ENCODE results near the gene HMG20A.

HMG20A gene

DNA sequence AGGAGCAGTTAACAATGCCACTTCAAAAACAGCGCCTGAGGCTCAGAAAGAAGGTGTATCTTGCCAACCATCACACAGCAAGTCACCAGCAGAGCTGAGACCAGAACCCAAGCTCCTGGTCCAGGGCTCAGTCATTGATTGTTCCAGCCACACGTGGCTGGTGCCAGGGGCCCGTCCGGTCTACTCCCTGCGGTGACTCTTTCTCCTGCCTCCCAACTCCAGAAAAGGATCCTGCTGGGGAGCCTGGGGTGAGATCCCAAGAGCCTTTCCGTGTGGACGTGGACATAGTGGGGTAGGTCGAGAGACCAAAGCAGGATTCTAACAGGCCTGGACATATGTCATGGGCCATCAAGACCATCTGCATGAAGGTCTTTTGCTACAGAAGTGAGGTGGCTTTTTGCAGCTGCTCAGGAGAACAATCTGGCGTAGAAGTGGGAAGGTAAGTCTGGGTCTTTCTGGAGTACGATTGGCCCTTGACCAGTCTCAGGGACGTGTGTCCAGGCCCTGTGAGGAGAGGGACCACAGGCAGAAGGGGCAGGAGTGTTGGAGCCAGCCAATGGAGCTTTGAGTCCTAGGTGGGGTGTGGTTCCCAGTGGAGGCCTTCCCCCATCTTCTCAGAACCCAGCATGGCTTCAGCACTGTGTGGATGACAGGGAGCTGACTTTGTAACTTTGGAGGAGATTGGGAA lies 105.4 kb downstream of the HMG20A start:
- DNase-seq: no peak

- no peak for DNase-seq
Measured at GRCh38 chr15:77526595-77527163, 106.0 kb downstream of the HMG20A start.

DNA sequence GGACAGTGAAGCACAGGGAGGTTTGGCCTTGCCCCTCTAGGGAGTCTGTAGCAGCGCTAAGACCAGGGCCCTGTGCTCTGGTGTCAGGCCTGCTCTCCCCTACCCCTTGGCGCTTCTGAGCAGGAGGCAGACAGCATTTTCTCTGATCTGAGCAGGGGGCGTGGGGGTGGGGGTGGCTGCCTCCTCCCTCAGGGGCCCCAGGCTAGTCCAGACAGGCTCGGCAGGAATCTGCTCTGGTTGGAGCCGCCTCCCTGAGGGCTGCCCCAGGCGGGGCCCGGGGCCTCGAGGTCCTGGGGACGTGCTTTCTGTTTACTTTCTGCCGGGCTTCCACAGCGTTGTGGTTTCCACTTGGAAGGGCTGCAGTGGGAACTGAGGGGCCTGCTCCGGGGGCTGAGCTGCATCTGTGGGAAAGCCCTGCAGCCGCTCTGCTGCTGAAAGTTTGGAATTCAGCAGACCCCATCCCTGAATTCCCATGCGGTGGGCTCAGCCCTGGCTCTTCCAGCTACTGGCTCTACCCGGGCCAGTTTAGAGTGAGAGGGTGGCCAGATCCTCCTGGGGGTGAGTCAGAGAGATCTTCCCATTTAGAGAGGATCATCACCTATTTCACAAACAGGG lies 106.6 kb downstream of the HMG20A start:
- DNase-seq: no peak

- no peak for DNase-seq
Measured at GRCh38 chr15:77527831-77528231, 107.1 kb downstream of the HMG20A start.

DNA sequence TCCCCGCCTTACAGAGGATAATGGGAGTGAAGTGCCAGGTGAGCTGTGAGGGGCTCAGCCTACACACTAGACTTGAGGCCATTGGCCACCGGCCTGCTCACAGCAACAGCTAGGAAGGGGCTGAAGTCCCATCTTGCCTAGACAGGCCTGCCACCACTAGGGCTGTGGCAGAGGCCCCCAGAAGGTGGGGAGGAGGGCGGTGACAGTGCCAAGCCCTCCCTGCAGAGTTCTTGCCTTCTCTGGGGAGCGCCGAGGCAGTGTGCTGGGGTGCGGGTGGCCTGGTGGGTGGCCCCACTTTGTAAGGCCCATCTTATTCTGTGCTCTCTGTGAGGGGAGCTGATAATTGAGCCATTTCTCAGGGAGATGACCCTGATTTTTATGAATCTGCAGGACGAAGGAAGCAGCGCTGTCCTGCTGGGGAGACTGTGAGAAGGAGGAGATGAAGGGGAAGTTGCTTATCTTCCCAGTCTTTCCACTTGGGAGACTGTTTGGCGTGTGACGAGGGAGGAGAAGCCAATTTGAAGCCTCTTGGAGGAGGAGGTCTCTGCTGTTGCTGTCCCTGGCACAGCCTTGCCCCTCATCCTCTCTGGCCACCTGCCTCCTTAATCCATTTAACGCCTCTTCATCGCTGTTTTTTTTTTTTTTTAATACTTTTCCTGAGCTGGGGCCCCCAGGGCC lies 107.7 kb downstream of the HMG20A start:
- no peak for DNase-seq

DNA sequence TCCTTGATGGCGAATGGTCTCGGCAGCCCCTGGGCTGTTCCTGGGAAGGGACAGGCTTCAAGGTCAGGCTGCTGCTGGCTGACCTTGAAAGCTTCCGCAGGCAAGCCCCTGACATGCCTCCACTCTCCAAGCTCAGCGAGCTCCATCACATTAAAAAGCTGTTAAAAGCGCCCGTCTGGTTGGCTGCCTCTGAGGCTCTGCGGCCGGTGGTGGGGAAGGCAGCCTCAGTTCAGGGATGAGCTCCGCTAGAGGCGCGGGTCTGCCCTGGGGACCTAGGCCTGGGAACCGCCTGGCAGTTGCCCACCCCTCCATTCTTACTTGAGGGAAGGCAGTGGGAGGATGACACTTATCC lies 108.3 kb downstream of the HMG20A start:
- DNase-seq: no peak

DNA sequence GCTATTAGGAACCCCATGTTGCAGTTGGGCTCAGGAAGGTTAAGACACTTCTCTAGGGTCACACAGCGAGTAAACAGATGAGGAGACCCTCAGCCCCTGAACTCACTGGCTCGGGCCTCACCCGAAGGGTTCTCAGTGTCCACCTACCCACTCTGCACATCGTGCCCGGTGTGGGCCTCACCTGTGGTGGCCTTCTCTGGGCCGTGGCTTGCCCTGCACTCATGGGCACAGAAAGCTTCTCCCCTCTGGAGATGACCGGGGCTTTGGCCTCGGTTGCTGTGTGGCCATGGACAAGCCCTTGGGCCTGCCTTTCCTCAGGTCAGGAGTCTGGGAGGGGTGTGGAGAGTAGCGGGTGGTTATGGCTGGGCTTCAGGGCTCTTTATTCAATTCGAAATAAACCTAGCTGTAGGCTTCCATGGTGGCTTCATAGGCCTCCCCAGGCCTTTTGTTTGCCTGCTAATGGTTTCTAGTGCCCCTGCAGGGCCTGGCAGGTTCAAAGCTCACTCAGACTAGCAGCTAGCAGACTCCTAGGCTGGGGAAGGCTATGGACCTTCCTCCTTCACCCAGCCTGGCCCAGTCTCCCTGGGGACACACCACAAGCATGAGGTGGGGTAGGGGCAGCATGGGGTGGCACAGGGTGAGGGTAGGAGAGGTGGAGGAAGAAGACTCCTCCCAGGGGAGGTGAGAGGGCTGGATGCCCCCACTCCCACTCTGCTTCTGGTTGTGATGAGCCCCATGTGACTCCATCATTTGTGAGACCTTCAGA lies 108.9 kb downstream of the HMG20A start:
- DNase-seq: no peak

GRCh38 chr15:77530576-77530975 lies 109.9 kb downstream of the HMG20A start:
- DNase-seq: no peak

DNA sequence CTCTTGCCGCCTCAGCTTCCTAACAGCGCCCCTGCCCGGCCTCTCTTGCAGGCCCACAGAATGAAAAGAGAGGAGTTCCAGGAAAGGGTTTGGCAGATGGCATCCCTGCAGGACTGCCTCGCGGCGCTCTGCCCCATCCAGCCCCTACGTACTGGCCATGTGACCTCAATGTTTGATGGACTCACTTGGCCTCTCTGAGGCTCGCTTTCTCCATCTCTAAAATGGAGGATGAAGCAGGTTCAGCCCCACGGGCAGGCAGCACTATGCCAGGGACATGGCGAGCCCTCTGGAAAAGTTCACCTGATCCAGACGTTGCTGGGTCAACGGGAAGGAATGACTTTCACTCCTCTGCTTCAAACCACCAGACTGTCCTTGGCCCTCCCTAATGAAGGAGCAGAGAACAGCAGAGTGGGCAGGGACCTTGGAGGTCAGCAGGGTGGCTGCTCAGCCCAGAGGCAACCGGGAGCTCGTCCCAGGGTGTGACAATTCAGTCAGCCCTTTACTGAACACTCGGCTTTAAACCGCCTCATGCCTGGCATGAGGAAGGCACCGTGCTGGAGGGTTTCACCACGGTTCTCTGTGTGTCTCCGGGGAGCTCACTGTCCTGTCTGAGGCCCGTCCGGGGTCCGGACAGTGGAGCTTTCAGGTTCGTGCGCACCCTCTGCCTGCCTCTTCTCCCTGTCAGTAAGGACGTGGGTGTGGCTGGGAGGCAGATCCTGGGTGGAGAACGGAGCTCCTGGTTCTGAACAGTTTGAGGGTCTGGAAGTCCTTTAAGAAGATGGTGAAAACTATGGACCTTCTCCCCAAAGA lies 110.7 kb downstream of the HMG20A start:
- no peak for DNase-seq

DNA sequence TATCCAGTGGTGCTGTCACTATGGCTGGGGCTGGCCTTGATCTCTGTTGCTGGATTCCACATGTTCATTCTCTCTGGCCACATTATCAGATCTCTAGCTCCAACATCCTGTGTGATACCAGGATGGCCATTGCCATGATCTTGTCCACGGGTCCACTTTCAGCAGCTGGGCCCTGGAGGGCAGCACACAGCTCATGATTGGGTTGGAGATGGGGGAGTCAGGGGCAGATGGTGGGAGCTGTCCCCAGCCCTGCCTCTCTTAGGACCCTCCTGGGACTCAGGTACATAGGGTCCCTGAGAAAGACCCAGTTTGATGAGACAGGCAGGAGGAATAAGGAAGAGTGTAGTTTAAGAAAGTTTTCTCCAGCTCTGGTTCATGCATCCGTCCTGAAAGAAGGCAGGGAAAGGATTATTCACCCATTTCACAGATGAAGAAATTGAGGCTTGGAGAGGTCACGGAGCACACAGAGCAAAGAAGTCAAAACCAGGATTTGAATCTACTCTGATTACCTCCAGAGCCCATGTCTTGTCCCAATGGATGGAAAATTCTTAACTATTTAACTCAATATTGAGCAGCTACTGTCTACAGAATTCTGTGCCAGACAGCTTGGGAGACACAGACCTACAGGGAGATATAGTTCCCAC lies 111.5 kb downstream of the HMG20A start:
- DNase-seq: no peak

DNA sequence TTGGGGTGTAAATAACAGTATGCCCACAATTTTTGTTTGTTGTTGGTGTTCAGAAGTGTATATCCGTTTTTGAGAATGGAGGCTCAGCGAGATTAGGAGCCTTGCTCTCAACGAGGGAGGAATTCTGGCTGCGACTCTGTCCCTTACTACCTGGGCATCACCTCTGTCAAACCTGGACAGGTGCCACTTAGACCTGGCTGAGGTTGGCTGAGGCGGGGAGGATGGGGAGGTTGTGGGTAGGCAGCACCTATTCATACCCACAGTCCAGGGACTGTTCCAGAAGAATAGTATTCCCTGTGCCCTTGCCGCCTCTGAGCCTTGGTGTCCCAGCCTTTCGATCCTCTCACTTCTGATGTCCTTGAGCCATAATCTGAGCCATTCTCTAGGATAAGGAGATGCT lies 112.2 kb downstream of the HMG20A start:
- no peak for DNase-seq

DNA sequence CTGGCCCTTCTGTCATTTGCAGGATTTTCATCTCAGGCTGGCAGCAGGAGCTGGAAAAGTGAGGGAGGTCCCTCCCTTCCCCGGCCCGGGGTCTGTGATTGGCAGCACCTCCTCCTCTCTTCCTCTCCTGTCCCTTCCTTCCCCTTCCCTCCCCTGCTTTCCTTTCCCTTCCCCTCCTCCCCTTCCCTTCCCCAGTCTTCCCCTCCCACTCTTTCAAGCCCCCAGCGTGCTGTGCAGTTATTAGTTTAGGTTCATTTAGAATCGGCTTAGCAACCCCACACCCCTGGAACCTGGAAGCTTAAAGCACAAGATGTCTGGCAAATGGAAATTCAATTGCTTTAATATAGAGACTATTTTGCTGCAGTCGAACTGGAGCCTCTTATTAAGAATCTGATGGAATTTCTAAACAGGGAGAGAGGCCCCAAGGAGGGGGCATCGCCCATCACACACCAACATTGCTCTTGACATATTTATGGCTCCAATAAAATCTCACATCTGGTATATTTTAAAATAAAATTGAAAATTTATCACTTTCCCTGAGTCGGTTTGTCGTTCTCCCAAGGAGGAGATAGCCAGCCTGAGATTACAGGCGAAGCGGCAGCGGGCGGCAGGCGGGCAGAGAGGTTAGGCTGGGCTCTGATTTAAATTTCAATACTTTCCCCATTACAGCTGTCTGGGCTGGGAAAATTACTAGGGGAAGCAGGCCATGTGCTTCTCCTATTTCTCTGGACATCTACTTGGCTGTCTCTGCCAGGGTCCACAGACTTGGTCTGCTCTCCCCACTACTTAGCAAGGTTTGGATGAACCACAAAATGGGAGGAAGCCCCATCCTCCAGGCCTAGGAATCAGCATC lies 113.1 kb downstream of the HMG20A start:
- DNase-seq: no peak

All from SW 1271 (cell line).